ENCODE results near the gene STAT4.

DNA sequence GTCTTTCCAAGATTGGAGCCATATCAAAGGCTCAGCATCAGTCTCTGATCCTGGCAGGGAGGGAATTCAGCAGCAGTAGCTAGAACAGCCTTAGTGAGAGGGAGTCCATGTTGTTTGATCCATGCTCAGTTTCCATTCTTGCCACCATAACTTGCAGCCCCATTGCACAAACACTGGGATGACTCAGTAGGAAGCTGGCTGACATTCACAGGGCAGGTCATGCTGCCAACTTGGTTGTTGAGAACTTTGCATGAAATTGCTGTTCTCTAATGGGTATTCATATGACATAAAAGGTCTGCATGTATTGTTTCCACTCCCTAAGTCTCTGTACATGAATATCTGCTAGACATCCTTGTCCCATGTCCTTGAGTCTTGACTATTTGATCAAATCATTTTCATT, 29.9 kb upstream of the STAT4 start:
- TF ChIP-seq, protein P1, sequence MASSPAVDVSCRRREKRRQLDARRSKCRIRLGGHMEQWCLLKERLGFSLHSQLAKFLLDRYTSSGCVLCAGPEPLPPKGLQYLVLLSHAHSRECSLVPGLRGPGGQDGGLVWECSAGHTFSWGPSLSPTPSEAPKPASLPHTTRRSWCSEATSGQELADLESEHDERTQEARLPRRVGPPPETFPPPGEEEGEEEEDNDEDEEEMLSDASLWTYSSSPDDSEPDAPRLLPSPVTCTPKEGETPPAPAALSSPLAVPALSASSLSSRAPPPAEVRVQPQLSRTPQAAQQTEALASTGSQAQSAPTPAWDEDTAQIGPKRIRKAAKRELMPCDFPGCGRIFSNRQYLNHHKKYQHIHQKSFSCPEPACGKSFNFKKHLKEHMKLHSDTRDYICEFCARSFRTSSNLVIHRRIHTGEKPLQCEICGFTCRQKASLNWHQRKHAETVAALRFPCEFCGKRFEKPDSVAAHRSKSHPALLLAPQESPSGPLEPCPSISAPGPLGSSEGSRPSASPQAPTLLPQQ (tag by site-specific recombination; IDR thresholded peaks at IDR 0.05) = no peak
- TF ChIP-seq, protein P2, sequence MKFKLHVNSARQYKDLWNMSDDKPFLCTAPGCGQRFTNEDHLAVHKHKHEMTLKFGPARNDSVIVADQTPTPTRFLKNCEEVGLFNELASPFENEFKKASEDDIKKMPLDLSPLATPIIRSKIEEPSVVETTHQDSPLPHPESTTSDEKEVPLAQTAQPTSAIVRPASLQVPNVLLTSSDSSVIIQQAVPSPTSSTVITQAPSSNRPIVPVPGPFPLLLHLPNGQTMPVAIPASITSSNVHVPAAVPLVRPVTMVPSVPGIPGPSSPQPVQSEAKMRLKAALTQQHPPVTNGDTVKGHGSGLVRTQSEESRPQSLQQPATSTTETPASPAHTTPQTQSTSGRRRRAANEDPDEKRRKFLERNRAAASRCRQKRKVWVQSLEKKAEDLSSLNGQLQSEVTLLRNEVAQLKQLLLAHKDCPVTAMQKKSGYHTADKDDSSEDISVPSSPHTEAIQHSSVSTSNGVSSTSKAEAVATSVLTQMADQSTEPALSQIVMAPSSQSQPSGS (tag by site-specific recombination; IDR thresholded peaks at IDR 0.05; ENCODE audit: low read depth) = no peak
- TF ChIP-seq BCL11A (tag by site-specific recombination; IDR thresholded peaks at IDR 0.05; ENCODE audit: low read depth) (no peak), TSHZ1 (tag by site-specific recombination; IDR thresholded peaks at IDR 0.05; ENCODE audit: borderline replicate concordance) (no peak), ZNF121 (tag by site-specific recombination; IDR thresholded peaks at IDR 0.05) (no peak), CTCF (tag by site-specific recombination; IDR thresholded peaks at IDR 0.05) (no peak), YY1 (tag by site-specific recombination; IDR thresholded peaks at IDR 0.05) (no peak), KLF10 (tag by site-specific recombination; IDR thresholded peaks at IDR 0.05) (no peak), ZNF521 (tag by site-specific recombination; IDR thresholded peaks at IDR 0.05) (no peak), ZNF114 (tag by site-specific recombination; IDR thresholded peaks at IDR 0.05) (no peak)
- TF ChIP-seq, protein P3, sequence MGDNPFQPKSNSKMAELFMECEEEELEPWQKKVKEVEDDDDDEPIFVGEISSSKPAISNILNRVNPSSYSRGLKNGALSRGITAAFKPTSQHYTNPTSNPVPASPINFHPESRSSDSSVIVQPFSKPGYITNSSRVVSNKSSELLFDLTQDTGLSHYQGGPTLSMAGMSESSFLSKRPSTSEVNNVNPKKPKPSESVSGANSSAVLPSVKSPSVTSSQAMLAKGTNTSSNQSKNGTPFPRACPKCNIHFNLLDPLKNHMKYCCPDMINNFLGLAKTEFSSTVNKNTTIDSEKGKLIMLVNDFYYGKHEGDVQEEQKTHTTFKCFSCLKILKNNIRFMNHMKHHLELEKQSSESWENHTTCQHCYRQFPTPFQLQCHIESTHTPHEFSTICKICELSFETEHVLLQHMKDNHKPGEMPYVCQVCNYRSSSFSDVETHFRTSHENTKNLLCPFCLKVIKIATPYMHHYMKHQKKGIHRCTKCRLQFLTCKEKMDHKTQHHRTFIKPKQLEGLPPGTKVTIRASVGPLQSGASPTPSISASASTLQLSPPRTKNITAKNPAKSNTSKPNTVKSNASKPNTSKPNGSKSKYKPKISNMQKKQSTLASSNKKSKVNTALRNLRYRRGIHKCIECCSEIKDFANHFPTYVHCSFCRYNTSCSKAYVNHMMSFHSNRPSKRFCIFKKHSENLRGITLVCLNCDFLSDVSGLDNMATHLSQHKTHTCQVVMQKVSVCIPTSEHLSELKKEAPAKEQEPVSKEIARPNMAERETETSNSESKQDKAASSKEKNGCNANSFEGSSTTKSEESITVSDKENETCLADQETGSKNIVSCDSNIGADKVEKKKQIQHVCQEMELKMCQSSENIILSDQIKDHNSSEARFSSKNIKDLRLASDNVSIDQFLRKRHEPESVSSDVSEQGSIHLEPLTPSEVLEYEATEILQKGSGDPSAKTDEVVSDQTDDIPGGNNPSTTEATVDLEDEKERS (tag by site-specific recombination; IDR thresholded peaks at IDR 0.05) = no peak

Measured in HEK293 (cell line).